B cell (primary cell): Measurements from ENCODE around the gene KRTAP13-3. TPM values are rescaled to one million over a fixed set of nuclear protein-coding genes. Genes with fewer than 3 reads are reported as not detected.

Source experiments
- ATAC-seq: fragments of 200-7000 bp; cut with Tn5 transposase; one replicate; pipeline ENCODE4 v1.10.0; 2021; ENCODE audit warnings: low read depth, mild to moderate bottlenecking, moderate number of reproducible peaks, moderate library complexity
- CTCF ChIA-PET: fragments of 350-600 bp; sonication (Branson Sonifier 250); formaldehyde crosslinking; loops from one replicate; lab custom pipeline; 2021; ENCODE audit warnings: antibody characterized with exemption, inconsistent platforms; lab: Charles Lee
- POLR2A ChIA-PET: fragments of 350-600 bp; sonication (Branson Sonifier 250); formaldehyde crosslinking; loops from one replicate; lab custom pipeline; 2021; ENCODE audit warnings: antibody characterized with exemption; lab: Charles Lee
- DNase-seq: peaks from one replicate; pipeline ENCODE4 v3.0.0; 2013
- H2AFZ ChIP-seq: 2 replicates; pipeline ENCODE4 v1.6.1; 2012; ENCODE audit warnings: mild to moderate bottlenecking, low read depth, low read length; ENCODE audit not compliant: insufficient read depth, poor library complexity, severe bottlenecking
- H3K27ac ChIP-seq, 2 donors: 1 replicate in 1 of 2; 2 replicates in 1 of 2; pipeline ENCODE4 v1.5.1; 2012 to 2013; ENCODE audit warnings: low read length in 2 of 2, mild to moderate bottlenecking in 2 of 2, moderate library complexity in 1 of 2
- H3K27me3 ChIP-seq, 4 experiments: fragments of 200-600 bp in 1 of 4; sonication (generic) in 1 of 4; replicated peaks in 1 of 4; 1 replicate in 2 of 4; 2 replicates in 2 of 4; pipeline versions ENCODE4 v1.6.1 to v1.7.0; 2013 to 2016; ENCODE audit warnings: low read length in 3 of 4, mild to moderate bottlenecking in 2 of 4, mixed read lengths in 1 of 4, moderate library complexity in 1 of 4; ENCODE audit not compliant: insufficient read depth in 4 of 4, control insufficient read depth in 3 of 4; ENCODE audit errors: control extremely low read depth in 1 of 4
- H3K36me3 ChIP-seq, 2 experiments: replicated peaks in 1 of 2; 1 replicate in 1 of 2; 2 replicates in 1 of 2; pipeline versions ENCODE4 v1.6.1 to v1.7.1; 2013; ENCODE audit warnings: low read length in 1 of 2; ENCODE audit not compliant: insufficient read depth in 2 of 2, control insufficient read depth in 1 of 2; ENCODE audit errors: control extremely low read depth in 1 of 2, extremely low read depth in 1 of 2
- H3K4me1 ChIP-seq, 2 donors: fragments of 200-600 bp in 1 of 2; sonication (generic) in 1 of 2; 1 replicate in 1 of 2; 2 replicates in 1 of 2; pipeline versions ENCODE4 v1.5.1 to v1.6.1; 2013 to 2017; ENCODE audit warnings: low read length in 2 of 2; ENCODE audit not compliant: control insufficient read depth in 2 of 2, insufficient read depth in 2 of 2
- H3K4me2 ChIP-seq: replicated peaks from 2 replicates; pipeline ENCODE3; 2012; ENCODE audit warnings: mild to moderate bottlenecking, low read depth, low read length; ENCODE audit not compliant: poor library complexity, severe bottlenecking
- H3K4me3 ChIP-seq, 5 experiments: fragments of 200-600 bp in 1 of 5; sonication (generic) in 1 of 5; 1 replicate in 3 of 5; 2 replicates in 2 of 5; pipeline versions ENCODE4 v1.5.1 to v1.7.0; 2011 to 2016; ENCODE audit warnings: low read length in 4 of 5, mild to moderate bottlenecking in 4 of 5, low read depth in 2 of 5, control low read depth in 1 of 5, moderate library complexity in 1 of 5; ENCODE audit not compliant: insufficient read depth in 1 of 5; ENCODE audit errors: control extremely low read depth in 1 of 5, extremely low read depth in 1 of 5
- H3K79me2 ChIP-seq: fragments of 200-600 bp; sonication (generic); one replicate; pipeline ENCODE4 v1.6.0; 2016; ENCODE audit warnings: low read length; ENCODE audit not compliant: control insufficient read depth, insufficient read depth
- H3K9ac ChIP-seq: fragments of 200-600 bp; sonication (generic); 2 replicates; pipeline ENCODE4 v1.6.1; 2017; ENCODE audit warnings: mild to moderate bottlenecking, low read length, moderate library complexity
- H3K9me3 ChIP-seq, 3 donors: one replicate each; pipeline versions ENCODE4 v1.6.1 to v1.7.1; 2013; ENCODE audit warnings: low read length in 2 of 3; ENCODE audit not compliant: control insufficient read depth in 2 of 3, insufficient read depth in 1 of 3; ENCODE audit errors: control extremely low read depth in 1 of 3
- H4K20me1 ChIP-seq: 2 replicates; pipeline ENCODE4 v1.6.0; 2012; ENCODE audit warnings: mild to moderate bottlenecking, low read length; ENCODE audit not compliant: insufficient read depth, control insufficient read depth, poor library complexity, severe bottlenecking
- H3K27ac Mint-ChIP-seq: one replicate; pipeline ENCODE4 v1.8.0; 2021; ENCODE audit warnings: mixed read lengths
- H3K27me3 Mint-ChIP-seq: one replicate; pipeline ENCODE4 v1.8.0; 2021; ENCODE audit warnings: mixed read lengths
- H3K4me1 Mint-ChIP-seq: one replicate; pipeline ENCODE4 v1.8.0; 2021; ENCODE audit warnings: mixed read lengths
- H3K4me3 Mint-ChIP-seq: one replicate; pipeline ENCODE4 v1.8.0; 2021; ENCODE audit warnings: mixed read lengths
- H3K9me3 Mint-ChIP-seq: one replicate; pipeline ENCODE4 v1.8.0; 2022; ENCODE audit warnings: mixed read lengths; ENCODE audit not compliant: insufficient read depth
- CTCF ChIP-seq: fragments of 200-600 bp; IDR thresholded peaks from one replicate; pipeline ENCODE4 v1.8.0; 2022; ENCODE audit warnings: antibody characterized with exemption, mild to moderate bottlenecking
- EZH2 ChIP-seq: IDR thresholded peaks from 2 replicates; pipeline ENCODE4 v1.6.1; 2012; ENCODE audit warnings: borderline replicate concordance, low read depth, mild to moderate bottlenecking, moderate library complexity, low read length; ENCODE audit not compliant: insufficient read depth, poor library complexity, severe bottlenecking
- WGBS: methylation state at CpG from one replicate; pipeline ENCODE4 v1.1.5; 2013; ENCODE audit warnings: missing lambda C conversion rate; ENCODE audit not compliant: insufficient coverage; 5-methylcytosine and 5-hydroxymethylcytosine counted together
- intact Hi-C: fragments of 100-400 bp; cut with micrococcal nuclease; formaldehyde crosslinking; loops from one replicate; pipeline ENCODE4 v1.10.0; 2022
- polyA plus RNA-seq: library from polyadenylated mRNA; depleted of rRNA; stranded (reverse); fragments of >200 nt; gene quantifications from 2 replicates; pipeline ENCODE4 v1.2.3, GENCODE V29; 2012
- total RNA-seq, 2 donors: library from RNA; stranded (reverse); fragments of 120-200 nt in 1 of 2; gene quantifications; 1 replicate in 1 of 2; 2 replicates in 1 of 2; pipeline versions ENCODE4 v1.2.3 to v1.2.4, GENCODE V29; 2013 to 2022

The KRTAP13-3 gene
- total and polyA plus RNA-seq, 2 donors (not counting 1 experiment from before 2014, with no cell fraction given): not detected

GRCh38 chr21:30463713-30464112 is 38.0 kb upstream of the KRTAP13-3 start:
- TF ChIP-seq CTCF: no peak
- TF ChIP-seq EZH2: no peak
- Histone ChIP-seq H3K9me3 (no peaks in the 10 kb centered on the region), H2AFZ (no peak overlapping the region), H3K36me3 (no peaks in the 10 kb centered on the region), H3K4me3 (no peak overlapping the region), H3K4me2 (no peak overlapping the region), H3K79me2 (no peaks in the 10 kb centered on the region), H4K20me1 (no peaks in the 10 kb centered on the region), H3K27me3 (no peaks in the 10 kb centered on the region), H3K27ac (no peak overlapping the region), H3K4me1 (no peaks in the 10 kb centered on the region), H3K9ac (no peak overlapping the region)
- 0% methylated on average over 1 of the region's 3 CpGs for WGBS
- DNase-seq (no peak), ATAC-seq (no peak)
- Mint-ChIP-seq H3K27ac (no peak overlapping the region), H3K4me1 (no peaks in the 10 kb centered on the region), H3K4me3 (no peak overlapping the region), H3K27me3 (no peaks in the 10 kb centered on the region), H3K9me3 (no peaks in the 10 kb centered on the region)
- intact Hi-C loops: no loop called here
- CTCF ChIA-PET: no interaction called here
- POLR2A ChIA-PET: no interaction called here

GRCh38 chr21:30448514-30448913 is 22.8 kb upstream of the KRTAP13-3 start:
- Mint-ChIP-seq H3K27me3 (no peaks in the 10 kb centered on the region), H3K27ac (no peak overlapping the region), H3K4me1 (no peaks in the 10 kb centered on the region), H3K9me3 (peaks cover 2% of the 10 kb centered on the region), H3K4me3 (no peak overlapping the region)
- Histone ChIP-seq H3K27ac (no peak overlapping the region), H3K4me2 (no peak overlapping the region), H3K4me3 (no peak overlapping the region), H3K27me3 (no peaks in the 10 kb centered on the region), H3K79me2 (no peaks in the 10 kb centered on the region), H3K36me3 (no peaks in the 10 kb centered on the region), H3K9ac (no peak overlapping the region), H3K4me1 (no peaks in the 10 kb centered on the region), H2AFZ (no peak overlapping the region), H3K9me3 (no peaks in the 10 kb centered on the region), H4K20me1 (no peaks in the 10 kb centered on the region)
- ChIA-PET CTCF (no interaction called here), POLR2A (no interaction called here)
- ATAC-seq (no peak), DNase-seq (no peak)
- no peak for TF ChIP-seq EZH2
- TF ChIP-seq CTCF: no peak
- WGBS: no CpG with 5 or more reads among the region's 3 CpGs
- intact Hi-C loops: no loop called here
